SH-SY5Y (cell line): ENCODE measurements around the gene PCDHA2.

Source experiments
- GATA2 ChIP-seq: IDR thresholded peaks from 2 replicates; pipeline ENCODE4 v1.6.1; 2011; ENCODE audit warnings: mild to moderate bottlenecking, low read depth, low read length
- GATA3 ChIP-seq: IDR thresholded peaks from 2 replicates; pipeline ENCODE4 v1.6.1; 2011; ENCODE audit warnings: low read depth, mild to moderate bottlenecking, low read length, moderate library complexity

Gene PCDHA2

DNA sequence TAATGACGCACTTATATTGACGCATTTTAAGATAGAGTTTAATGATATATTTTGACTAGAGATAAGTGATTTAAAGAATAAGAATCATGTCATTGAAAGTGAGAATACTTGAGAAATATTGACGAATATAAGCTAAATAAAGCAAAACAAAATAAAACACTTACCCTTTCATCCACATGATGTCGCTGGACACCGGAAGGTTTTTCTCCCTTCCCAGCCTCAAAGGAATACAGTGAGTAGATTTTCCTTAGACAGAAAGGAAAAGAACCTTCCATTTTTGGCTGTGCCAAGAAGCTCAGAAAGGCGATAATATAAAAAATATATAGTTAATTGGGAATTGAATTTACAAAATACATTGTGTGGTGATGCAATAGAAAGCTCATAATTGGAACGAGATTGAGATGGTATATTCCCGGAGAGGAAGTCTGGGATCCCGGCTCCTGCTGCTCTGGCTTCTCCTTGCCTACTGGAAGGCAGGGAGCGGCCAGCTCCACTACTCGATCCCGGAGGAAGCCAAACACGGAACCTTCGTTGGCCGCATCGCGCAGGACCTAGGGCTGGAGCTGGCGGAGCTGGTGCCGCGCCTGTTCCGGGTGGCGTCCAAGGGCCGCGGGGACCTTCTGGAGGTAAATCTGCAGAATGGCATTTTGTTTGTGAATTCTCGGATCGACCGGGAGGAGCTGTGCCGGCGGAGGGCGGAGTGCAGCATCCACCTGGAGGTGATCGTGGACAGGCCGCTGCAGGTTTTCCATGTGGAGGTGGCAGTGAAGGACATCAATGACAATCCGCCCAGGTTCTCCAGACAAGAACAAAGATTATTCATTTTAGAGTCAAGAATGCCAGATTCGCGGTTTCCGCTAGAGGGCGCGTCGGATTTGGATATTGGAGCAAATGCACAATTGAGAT lies 27.0 kb downstream of the PCDHA2 start, which contains the start of gene PCDHA5:
PCDHA5 (plus strand) TSS at position 239 of the 906 bp plus-strand sequence.
- TF ChIP-seq GATA2: no peak
- TF ChIP-seq GATA3: no peak

DNA sequence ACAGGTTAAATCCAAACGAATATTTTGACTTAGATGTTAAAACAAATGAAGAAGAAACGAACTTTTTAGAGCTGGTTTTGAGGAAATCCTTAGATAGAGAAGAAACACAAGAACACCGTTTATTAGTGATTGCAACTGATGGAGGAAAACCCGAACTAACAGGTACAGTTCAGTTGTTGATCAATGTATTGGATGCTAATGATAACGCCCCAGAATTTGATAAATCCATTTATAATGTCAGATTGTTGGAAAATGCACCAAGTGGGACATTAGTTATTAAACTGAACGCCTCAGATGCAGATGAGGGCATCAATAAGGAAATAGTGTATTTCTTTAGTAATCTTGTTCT lies 27.6 kb downstream of the PCDHA2 start:
- TF ChIP-seq GATA2 (no peak), GATA3 (no peak)

DNA sequence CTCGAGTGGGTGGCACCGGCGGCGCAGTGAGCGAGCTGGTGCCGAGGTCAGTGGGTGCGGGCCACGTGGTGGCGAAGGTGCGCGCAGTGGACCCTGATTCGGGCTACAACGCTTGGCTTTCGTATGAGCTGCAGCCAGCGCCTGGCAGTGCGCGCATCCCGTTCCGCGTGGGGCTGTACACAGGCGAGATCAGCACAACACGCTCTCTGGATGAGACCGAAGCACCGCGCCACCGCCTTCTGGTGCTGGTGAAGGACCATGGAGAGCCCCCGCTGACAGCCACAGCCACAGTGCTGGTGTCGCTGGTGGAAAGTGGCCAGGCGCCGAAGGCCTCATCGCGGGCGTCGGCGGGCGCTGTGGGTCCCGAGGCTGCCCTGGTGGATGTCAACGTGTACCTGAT lies 28.8 kb downstream of the PCDHA2 start:
- TF ChIP-seq GATA2 (no peak), GATA3 (no peak)

DNA sequence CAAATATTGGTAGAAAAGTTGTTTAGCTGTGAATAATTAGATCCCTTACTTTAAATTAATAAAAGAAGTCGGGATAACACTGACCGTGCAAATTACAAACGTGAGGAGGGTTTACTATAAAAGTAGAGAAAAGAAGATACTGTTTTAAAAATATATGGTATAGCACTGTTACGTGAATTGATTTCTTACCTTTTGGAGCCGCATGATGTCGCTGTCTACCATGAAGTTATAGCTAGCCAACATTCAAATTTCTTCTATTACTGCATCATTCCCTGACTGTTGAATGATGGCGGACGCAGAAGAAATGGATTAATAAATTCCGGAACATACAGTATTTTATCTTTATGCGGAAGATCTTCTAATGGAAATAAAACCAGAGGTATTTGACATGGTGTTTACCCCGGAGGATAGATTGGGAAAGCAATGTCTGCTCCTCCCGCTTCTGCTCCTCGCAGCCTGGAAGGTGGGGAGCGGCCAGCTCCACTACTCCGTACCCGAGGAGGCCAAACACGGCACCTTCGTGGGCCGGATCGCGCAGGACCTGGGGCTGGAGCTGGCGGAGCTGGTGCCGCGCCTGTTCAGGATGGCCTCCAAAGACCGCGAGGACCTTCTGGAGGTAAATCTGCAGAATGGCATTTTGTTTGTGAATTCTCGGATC lies 33.2 kb downstream of the PCDHA2 start, which contains the start of gene PCDHA6:
PCDHA6 (plus strand) TSS at position 257 of the 658 bp plus-strand sequence; CDS start at position 389, 132 bp downstream.
- no peak for TF ChIP-seq GATA2
- TF ChIP-seq GATA3: no peak

DNA sequence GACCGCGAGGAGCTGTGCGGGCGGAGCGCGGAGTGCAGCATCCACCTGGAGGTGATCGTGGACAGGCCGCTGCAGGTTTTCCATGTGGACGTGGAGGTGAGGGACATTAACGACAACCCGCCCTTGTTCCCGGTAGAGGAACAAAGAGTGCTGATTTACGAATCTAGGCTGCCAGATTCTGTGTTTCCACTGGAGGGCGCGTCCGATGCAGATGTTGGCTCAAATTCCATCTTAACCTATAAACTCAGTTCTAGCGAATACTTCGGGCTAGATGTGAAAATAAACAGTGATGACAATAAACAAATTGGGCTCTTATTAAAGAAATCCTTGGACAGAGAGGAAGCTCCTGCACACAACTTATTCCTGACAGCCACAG lies 33.7 kb downstream of the PCDHA2 start:
- no peak for TF ChIP-seq GATA3
- TF ChIP-seq GATA2: no peak

DNA sequence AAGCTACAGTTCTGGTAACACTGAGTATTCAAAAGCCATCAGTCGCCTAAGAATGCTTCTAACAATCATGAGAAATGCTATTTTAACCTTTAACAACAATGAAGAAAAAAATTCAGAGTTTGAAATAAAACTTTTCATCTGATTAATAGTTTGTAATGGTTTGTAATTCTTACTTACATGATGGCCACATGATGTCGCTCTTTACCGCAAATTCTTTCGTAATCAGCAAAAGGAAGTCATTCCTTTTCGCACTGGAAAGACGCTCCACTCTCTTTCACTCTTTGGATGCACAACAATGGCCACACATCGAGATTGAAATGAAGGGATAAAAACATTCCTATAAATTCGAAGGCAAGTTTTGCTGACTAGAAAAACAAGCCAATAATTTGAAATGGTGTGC lies 39.3 kb downstream of the PCDHA2 start, which contains the start of gene PCDHA7:
PCDHA7 (plus strand) TSS at position 277 of the 400 bp plus-strand sequence; CDS start at position 392, 115 bp downstream.
- no peak for TF ChIP-seq GATA3
- TF ChIP-seq GATA2: no peak

DNA sequence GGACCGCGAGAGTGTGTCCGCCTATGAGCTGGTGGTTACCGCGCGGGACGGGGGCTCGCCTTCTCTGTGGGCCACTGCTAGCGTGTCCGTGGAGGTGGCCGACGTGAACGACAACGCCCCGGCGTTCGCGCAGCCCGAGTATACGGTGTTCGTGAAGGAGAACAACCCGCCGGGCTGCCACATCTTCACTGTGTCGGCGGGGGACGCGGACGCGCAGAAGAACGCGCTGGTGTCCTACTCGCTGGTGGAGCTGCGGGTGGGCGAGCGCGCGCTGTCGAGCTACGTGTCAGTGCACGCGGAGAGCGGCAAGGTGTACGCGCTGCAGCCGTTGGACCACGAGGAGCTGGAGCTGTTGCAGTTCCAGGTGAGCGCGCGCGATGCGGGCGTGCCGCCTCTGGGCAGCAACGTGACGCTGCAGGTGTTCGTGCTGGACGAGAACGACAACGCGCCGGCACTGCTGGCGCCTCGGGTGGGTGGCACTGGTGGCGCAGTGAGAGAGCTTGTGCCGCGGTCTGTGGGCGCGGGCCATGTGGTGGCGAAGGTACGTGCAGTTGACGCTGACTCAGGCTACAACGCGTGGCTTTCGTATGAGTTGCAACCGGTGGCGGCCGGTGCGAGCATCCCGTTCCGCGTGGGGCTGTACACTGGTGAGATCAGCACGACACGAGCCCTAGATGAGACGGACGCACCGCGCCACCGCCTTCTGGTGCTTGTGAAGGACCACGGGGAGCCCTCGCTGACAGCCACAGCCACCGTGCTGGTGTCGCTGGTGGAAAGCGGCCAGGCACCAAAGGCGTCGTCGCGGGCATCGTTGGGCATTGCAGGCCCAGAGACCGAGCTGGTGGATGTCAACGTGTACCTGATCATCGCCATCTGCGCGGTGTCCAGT lies 41.2 kb downstream of the PCDHA2 start:
- TF ChIP-seq GATA2 (no peak), GATA3 (no peak)

DNA sequence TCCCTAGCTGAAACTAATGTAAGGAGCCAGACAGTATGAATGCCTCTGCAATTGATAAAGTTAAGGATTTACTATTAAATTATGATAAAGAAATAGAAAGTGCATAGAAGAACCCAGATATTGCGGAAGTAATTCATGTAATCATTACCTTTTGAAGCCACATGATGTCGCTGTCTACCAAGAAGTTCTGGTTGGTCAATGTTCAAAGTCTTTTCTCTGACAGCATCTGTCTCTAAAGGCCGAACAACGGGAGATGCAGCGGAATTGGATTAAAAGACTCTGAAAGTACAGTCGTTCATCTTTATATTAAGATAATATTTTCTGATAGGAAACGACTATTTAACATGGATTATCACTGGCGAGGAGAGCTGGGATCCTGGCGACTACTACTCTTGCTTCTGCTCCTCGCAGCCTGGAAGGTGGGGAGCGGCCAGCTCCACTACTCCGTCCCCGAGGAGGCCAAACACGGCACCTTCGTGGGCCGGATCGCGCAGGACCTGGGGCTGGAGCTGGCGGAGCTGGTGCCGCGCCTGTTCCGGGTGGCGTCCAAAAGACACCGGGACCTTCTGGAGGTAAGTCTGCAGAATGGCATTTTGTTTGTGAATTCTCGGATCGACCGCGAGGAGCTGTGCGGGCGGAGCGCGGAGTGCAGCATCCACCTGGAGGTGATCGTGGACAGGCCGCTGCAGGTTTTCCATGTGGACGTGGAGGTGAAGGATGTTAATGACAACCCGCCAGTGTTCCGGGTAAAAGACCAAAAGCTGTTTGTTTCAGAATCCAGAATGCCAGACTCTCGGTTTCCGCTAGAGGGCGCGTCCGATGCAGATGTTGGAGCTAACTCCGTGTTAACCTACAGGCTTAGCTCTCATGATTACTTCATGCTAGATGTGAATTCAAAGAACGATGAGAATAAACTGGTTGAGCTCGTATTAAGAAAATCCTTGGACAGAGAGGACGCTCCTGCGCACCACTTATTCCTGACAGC lies 46.6 kb downstream of the PCDHA2 start, which contains the start of gene PCDHA8:
PCDHA8 (plus strand) TSS at position 210 of the 985 bp plus-strand sequence; CDS start at position 345, 135 bp downstream.
- no peak for TF ChIP-seq GATA3
- TF ChIP-seq GATA2: no peak

DNA sequence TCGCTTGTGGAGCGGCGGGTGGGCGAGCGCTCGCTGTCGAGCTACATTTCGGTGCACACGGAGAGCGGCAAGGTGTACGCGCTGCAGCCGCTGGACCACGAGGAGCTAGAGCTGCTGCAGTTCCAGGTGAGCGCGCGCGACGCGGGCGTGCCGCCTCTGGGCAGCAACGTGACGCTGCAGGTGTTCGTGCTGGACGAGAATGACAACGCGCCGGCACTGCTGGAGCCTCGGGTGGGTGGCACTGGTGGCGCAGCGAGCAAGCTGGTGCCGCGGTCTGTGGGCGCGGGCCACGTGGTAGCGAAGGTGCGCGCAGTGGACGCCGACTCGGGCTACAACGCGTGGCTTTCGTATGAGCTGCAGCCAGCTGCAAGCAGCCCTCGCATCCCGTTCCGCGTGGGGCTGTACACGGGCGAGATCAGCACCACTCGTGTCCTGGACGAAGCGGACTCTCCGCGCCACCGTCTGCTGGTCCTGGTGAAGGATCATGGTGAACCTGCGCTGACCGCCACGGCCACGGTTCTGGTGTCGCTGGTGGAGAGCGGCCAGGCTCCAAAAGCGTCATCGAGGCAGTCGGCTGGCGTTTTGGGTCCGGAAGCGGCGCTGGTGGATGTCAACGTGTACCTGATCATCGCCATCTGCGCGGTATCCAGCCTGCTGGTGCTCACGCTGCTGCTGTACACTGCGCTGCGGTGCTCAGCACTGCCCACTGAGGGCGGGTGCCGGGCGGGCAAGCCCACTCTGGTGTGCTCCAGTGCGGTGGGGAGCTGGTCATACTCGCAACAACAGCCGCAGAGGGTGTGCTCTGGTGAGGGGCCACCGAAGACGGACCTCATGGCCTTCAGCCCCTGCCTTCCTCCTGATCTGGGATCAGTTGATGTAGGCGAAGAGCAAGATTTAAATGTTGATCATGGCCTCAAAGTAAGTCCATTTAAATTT lies 48.4 kb downstream of the PCDHA2 start:
- TF ChIP-seq GATA2 (no peak), GATA3 (no peak)
